NCI-H2029 treated with DMSO at 0.1 percent for 48 hours (cell line): ENCODE data around the gene MID1.
A peak's percentile ranks its signal among the peaks of the same experiment; 100 is the strongest.

ENCODE experiments used
- DNase-seq: peaks from one replicate; lab custom pipeline; 2025; lab: John Stamatoyannopoulos, UW

Gene MID1

DNA sequence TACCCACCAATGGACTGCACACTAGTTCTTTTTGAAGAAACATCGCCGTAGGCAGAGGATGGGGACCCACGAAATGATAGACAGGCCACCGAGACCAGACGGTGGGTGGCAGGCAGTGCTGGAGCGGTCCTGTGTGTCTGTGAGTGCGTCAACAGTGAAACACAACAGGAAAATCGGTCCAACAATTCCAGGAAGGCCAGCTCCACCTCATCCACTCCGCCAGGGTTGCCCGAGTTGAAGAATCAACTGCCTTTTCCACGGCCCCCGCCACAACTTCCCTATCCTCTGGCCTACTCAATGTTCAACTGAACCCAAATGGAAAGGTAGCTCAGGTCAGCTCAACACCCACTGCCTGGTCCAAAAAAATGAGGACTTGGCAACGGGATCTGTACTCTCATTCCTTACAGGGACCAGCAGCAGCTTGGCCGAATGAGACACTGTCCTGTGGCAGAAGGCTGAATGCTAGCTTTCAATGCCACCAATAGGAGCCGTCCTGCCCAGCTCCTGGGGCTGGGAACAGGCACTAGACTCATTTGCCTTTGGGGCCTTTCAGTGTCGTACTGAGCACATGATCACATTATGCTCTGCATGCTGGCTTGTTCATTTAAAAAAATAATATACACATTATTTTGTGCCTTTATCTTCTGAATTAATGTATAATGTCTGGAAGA is 43.5 kb downstream of the MID1 start:
- DNase-seq: no peak

DNA sequence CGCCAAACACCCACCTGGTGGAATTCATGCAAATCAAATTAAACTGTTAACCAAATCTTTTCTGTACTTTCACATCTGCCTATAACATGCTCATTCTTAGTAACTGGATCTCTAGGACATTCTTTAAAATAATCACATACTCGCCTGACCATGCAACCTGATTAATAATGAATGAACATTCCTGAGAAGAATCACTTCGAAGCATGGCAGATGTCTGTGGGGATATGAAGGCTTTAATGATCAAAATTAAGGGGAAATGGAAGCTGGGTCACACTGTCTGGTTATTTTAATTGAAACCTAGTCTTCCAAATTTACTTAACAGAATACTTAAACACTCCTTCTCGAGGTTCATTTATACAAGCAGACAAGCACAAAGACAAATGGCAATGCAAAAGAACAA is 44.2 kb downstream of the MID1 start:
- DNase-seq: no peak

DNA sequence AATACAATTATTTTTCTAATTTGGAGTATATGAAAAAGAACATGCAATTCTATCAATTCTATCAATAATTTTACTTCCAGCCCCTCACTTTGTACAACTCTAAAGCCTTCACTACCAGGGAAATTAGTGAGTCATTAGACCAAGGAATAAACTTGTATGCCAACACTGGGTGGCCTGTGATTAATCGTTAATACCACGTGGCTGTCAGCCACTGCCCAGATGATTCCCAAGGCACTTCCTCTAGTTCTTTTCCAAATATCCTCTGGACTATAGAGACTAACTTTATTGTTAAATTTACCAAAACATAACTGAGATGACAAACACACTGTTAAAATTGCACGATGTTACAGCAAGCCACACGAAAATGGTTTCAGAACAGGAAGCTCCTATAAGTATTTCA is 45.7 kb downstream of the MID1 start:
- DNase-seq: no peak

DNA sequence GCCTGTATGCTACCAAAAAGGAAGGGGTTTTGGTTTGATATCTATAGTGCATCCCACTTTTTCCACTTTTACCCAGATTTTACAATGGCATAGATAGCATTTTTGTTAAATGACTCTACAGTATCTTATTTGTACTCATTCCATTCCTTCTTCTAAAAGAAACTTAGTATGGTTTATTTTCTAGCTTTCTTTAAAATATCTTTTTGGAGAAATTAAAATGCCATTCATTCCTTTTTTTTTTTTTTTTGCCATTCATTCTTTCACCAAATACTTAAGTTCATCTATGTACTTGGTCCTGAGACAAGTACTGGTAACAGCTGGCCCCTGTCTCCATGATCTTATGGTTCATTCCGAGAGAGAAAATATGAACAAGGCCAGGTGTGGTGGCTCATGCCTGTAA is 49.1 kb downstream of the MID1 start:
- no peak for DNase-seq

- DNase-seq: no peak
Observed at GRCh38 chrX:10570601-10571000, 49.8 kb downstream of the MID1 start.

DNA sequence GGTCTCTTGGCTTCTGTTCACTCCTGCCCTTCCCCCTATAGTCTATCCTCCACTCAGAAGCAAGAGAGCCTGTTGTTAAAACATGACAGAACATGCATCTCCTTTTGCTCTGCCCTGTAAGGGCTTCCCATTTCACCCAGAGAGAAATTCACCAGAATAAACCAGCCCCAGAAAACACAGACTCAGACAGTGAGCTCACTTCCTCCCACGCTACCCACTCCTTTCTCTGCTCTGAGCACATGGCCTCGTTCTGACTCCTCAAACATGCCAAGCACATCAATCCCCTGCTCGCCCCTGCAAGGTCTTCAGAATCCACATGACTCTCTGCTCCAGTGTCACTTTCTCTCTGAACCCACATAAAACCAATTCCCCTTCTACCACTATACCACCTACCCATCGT is 50.4 kb downstream of the MID1 start:
- no peak for DNase-seq

DNA sequence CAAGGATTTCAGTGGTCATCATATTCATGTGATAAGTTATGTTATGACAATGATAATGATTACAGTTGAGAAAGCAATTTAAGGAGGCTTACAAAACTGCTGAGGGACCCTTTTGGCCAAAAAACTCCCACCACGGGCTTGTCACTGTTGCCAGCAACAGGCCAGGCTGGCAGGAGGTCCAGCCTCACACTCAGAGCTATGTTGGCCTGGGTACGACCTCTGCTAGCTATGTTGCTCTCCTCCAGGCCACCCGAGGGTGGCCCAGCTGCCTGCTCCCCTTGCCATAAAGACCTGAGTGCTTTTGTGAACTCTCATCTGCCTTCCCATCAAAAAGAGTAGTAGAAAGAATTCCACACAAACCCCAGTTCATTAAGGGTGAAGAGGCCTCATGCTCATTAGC is 52.0 kb downstream of the MID1 start:
- no peak for DNase-seq

GRCh38 chrX:10567136-10567535 is 53.2 kb downstream of the MID1 start:
- DNase-seq: no peak

DNA sequence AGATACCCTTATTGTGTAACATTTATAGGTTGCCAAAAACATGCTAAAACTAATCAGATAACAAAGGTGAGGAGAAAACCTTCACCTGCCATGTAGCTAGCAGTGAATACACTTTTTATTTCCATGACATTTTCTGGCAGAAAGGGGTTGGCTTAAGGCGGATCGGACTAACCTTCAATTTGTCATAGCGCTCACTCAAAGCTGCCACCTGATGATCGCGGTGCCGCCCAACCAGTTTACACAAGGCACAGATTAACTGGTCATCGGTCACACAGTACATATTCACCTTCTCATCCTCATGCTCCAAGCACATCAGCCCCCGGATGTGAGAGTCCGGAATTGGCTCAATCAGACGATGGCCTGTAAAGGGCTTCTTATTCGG is 53.7 kb downstream of the MID1 start:
- DNase-seq: no peak

GRCh38 chrX:10564484-10564883 is 55.9 kb downstream of the MID1 start:
- DNase-seq: peak; percentile 57

DNA sequence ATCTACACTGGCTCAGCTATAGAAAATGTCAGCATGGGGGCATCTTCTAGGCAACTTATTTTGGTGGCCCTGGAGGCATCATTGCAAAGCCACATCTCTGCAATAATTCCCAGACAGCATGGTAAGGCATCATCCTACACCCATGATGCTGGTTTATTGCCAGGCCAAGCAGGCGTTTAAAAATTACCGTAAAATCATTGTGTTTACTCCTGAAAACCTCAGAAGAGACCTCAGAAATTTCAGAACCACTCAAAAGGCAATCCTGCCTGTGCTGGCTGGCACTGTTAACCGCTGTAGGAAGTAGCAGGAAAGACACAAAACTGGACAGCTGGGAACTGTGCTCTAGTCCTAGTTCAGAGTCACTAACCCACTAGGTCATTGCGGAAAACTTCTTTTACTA is 63.2 kb downstream of the MID1 start:
- no peak for DNase-seq

- DNase-seq: no peak
Observed at GRCh38 chrX:10556405-10556804, 64.0 kb downstream of the MID1 start.

DNA sequence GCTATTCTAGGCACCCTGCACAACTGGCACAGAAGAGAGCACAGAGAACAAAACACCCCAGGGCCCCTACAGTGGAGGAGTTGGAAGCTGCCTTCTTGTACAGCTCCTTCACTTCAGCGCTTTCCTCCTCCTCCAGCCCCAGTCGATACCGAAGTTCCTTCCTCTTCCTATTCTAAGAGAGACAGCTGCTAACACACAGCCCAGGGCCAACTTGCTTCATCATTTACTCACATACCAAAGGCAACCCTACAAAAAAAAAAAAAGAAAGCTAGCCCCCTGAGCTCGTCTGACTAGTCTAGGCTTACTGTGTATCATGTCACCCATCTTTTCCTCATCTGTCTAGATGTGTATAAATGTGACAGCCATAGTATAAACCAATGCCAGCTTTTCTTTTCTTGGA is 64.5 kb downstream of the MID1 start:
- DNase-seq: no peak

DNA sequence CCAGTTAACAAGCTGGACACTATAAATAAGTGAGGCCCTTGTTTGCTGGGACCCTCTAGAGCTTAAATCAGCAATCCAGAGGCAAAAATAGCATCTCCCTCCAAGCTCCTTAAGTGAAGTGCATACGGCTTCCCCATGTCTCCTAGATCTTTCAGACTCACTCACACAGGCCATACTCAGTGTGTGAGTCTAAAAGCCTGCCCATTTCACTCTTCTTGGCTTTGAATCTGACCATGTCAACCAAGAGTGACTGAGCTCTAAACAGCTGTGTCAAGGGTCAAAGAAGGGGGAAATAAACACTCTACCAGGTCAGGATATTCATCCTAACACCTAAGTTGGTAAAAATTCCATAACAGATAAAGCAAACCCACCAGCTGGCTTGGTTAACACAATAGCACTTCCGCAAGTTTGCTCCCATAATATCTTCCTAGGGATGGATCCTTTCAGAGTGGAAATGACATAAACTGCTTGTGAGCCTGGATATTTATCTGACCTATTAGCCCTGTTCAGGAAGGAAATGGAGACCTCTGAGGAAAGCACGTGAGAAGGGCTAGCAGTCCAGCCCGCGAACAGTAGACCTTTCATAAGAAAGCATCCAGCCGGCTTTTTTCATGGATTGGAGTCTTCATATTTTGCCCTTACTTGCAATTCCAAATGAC is 65.6 kb downstream of the MID1 start:
- no peak for DNase-seq

DNA sequence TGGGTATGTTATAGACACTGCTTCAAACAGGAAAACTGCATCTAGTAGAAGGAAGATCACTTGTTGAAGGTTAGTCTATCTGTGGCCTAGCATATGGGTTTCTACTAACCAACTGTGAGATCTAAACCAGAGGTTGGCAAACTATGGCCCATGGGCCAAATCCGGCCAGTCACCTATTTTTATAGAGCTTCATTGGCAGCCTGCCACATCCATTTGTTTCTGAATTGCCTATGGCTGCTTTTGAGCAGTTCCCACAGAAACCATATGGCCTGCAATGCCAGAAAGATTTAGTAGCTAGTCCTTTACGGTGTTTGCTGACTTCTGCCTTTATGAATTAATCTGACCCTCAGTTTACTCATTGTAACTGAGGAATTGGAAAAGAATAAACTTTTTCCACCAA is 71.1 kb downstream of the MID1 start:
- no peak for DNase-seq

- DNase-seq: no peak
Observed at GRCh38 chrX:10548688-10549087, 71.7 kb downstream of the MID1 start.

DNA sequence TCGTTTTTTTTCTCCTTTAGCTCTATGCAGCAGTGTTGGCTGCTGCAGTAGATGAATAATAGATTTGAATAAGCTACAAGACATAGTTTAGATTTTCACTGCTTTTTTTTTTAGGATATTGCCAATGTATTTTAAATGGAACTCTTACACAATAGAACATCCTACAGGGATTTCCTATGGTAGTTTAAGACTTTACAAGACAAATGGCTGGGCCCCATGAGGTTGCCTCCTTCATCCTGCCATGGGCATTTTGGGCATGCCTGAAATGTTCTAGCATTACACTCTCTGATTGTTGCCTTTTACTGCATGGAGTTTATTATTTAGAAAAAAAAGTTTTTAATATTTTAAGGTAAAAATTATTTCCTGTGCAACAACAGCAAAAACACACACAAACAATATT is 74.5 kb downstream of the MID1 start:
- no peak for DNase-seq

- DNase-seq: no peak
Observed at GRCh38 chrX:10542586-10542985, 77.8 kb downstream of the MID1 start.

GRCh38 chrX:10538831-10539230 is 81.6 kb downstream of the MID1 start:
- no peak for DNase-seq

DNA sequence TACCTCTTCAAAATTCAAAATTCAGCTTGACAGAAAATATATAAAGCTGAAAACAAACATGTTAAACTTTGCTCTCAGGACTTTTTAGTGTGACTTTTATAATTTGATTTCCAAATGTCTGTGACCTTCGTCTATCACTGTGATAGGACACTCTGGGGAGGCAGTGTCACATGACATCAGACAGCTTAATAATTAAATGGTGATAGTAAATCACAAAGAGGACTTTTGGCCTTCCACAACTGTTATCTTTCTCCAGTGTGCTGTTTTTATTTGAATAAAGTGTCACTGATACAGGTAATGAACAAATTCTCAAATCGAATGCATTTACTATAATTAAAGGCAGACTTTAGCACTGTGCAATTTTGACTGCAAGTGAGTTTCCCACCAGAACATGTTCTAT is 83.1 kb downstream of the MID1 start:
- DNase-seq: no peak

- DNase-seq: no peak
Observed at GRCh38 chrX:10536744-10537143, 83.6 kb downstream of the MID1 start.

GRCh38 chrX:10534611-10535010 is 85.8 kb downstream of the MID1 start:
- DNase-seq: no peak

DNA sequence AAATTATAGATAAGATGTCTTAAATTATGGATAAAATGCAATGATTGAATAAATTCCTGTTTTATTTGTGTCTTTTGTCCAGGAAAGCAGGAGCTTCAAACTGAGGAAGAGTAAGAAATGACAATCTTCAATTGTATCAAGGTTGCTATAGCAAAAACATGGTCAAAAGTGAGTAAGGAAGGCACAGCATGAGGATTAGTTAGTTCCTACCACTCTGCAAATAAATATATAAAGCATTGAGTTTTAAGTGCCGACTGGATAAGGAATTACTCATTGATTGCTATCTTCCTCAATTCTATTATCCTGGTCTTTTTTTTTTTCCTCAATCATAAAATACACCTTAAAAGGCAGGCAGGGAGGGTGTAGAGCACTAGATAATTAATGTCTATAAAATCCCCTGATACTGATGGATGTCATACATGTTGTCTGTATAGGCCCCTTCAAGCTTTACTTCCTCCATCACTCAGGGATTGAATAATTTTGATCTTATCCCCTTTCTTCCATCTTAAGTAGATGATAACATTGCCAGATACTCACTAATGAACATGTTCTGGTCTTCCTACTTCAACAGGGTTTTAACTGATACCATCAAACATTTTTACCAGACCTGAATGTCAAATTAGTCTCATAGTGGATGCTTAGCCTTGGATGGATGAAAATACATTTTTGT is 86.6 kb downstream of the MID1 start:
- DNase-seq: no peak

GRCh38 chrX:10531927-10532326 is 88.5 kb downstream of the MID1 start:
- no peak for DNase-seq
